Stimulated activated CD4-positive, alpha-beta T cell treated with anti-CD3 and anti-CD28 coated beads, Interleukin-15, amount 100 ng/mL, for 24 hours (primary cell): Measurements from ENCODE around the gene SLC10A7.

Source experiments
- DNase-seq: peaks from one replicate; pipeline ENCODE4 v3.0.0-alpha.2; 2020

Gene SLC10A7

DNA sequence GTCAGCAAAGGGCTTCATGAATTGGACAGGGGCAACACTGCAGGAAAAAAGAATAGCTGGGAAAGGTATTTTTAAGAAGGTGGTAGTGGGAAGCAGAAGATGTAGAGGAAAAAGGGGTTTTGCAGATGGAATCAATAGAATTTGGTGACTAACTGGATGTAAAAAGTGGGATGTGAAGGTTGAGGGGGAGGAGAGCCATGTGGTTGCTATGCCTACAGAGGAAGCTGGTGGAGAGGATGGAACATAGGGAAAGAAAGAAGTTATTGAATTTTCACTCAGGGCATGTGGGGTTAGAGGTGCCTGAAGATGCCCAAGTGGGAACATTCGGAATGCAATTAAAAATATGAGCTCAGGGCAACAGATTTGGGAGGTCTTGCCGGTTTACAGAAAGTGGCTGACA is 274.4 kb downstream of the SLC10A7 start:
- DNase-seq, result no peak

DNA sequence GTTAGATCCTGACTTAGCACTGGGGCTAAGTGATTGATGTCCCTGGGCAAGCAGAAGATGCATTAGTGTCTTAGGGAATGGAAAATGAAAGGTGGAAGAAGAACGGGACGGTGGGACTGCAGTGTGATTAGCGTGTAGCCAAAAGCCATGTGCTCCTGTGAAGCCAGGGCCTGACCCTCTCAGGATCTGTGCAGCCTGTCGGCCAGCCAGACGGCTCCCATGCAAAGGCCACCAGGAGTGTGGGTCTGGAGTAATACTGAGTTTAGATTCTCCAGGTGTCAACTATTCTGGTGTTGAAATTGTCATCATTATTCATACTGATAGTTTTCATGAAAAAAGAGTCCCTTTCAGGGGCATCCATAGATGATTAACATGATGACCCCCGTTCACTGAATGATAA is 275.4 kb downstream of the SLC10A7 start:
- DNase-seq, result no peak

DNA sequence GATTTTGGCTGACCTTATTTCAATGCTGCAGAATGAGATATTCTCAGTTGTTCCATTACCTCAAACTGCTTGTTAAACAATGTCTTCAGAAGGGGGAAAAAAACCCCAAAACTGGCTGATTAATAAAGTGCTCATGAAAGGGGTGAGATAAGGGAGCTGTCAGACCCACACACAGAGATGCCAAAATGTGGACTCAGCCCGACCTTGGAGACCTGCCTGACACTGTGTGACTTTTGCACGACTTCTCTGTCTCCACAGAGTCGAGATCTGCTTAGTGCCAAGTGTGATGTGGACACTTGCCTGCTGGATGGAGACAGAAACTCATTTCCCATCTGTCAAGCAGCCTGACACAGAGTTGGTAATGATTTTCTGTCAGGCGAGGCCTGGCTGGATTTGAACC is 275.9 kb downstream of the SLC10A7 start:
- peak; percentile 13 for DNase-seq

DNA sequence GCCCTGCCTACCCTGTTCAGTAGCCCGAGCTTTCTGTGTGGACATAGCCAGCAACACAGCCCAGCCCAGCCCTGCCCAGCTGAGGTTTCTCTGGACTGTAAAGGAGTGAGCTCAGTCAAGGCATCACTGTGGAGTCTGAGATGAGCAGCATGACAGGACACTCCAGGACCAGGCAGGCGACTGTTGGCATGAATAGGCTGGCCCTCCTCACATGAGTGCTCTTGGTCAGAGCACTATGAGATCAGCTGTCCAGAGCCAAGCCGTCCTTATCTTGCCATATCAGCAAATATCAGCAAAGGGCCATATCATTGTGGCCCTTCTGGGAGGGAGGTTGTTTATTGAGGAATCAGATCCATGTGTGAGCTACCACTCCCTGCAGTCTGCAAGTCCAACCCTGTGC is 276.5 kb downstream of the SLC10A7 start:
- no peak for DNase-seq

DNA sequence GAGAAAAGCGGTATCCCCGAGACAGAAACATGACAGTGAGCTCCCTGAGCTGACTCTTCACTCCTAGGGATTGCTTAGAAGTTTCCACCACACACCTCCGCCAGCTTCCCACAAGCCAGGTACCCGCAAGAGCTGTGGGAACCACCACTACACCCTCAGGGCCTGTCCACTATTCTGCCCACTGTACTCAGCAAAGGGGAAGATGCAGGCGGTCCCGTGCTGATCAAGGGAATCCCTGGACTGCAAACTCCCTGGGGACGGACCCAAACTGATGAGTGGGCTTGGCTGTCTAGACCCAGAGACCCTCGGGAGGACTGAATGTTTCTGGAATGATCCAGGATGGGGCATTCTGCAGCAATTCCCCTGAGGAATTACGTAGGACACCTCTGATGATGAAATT is 277.2 kb downstream of the SLC10A7 start:
- DNase-seq, result no peak

DNA sequence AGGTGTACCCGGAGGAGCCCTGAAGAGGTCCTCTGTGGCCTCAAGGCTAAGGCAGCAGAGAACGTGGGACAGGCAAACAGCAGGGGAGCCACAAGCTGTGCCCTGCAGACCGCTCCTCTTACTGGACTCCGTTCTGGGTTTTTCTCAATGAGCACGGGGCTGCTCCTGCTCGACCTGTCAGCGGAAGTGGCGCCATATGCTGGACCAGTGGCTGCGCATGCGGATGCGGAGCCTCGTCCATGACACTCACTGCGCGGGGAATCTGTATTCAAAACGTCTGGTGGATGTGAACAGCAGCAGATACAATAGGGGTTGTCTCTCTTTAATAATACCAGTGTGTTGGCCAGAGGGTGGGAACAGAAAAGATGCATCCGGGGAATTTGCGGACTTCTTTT is 277.9 kb downstream of the SLC10A7 start:
- no peak for DNase-seq

DNA sequence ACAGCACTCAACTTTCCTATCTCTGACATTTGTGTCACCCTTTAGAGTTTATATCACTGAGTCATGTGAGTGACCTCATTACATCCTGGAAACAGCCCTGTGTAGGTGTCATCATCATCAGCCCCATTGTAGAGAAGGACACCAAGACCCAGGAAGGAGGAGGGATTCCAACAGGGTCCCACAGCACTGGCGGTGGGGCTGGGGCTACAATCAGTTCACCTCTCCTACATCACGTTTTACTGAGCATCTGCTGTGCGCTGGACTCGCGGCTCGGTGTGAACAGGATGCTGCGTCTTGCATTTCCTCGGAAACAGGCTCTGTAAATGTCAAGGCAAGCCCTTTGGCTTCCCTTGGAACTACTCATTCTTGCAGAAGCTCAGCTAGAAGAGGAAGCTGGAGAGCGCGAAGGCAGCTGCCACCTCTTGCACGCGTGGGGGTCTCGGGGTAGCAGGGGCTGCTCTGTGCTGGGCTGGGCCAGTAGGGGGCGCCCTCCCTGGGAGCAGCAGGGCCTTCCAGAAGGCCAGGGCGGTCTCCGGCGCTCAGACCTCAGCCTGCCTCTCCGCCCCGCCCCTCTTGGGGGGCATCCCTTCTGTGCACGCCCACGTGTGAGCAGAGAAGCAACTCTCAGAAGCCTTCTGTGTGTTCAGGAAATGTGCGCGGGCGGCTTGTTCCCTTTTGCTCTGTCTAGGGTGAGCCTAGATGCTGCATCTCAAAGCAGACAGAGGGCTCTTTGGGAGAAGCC is 278.4 kb downstream of the SLC10A7 start:
- peak; percentile 82 for DNase-seq

DNA sequence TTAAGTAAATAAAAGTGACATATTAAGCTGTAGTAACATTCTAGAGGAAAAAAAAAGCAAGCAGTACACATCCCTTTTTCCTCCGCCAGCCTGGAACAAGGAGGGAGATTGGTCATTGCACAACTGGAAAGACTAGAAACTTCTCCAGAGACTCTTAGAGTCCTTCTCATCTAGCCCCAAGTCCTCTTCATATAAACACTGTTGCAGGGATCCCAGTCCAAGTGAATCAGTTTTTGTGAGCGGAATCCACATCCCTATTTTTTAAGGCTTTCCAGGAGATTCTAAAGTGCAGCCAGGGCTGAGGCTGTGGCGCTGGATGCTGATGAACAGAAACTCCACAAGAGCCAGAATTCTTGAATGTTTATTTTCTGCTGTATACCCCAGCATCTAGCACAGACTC is 283.6 kb downstream of the SLC10A7 start:
- DNase-seq, result no peak

DNA sequence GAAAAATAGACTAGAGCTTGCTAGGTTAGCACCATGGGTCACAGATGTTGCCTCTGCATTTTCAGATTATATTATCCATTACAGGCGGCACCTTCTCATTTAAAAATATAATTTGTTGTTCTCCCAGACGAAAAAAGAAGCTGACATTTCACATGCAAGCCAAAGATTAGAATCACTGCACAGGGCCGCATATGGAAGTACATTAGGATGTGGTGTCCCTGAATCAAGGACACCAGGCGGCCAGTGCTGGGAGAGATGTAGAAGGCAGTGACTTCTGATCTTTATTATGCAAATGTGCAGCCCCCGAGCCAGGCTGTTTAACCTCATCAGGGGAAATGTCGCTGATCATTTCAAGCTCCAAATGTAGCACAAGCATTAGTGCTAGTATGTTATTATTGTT is 284.6 kb downstream of the SLC10A7 start:
- DNase-seq, result no peak

DNA sequence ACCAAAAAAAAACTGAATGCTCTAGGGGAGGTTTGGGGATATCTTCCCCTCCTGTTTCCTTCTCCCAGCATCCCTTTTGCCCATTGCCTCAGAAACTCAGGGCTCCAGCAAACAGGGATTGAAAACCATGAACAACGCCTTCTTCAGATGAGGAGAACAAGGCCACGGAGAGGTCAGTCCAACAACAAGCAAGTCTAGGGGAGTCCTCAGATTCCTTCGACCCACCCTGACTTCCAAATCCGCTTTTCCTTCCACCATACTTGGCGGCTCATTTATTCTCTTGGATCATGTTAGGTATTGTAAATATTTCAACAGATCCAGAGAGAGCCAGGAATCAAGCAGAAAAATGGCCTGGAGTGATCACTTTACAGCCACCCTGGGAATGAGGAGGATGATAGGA is 285.5 kb downstream of the SLC10A7 start:
- DNase-seq, result no peak

DNA sequence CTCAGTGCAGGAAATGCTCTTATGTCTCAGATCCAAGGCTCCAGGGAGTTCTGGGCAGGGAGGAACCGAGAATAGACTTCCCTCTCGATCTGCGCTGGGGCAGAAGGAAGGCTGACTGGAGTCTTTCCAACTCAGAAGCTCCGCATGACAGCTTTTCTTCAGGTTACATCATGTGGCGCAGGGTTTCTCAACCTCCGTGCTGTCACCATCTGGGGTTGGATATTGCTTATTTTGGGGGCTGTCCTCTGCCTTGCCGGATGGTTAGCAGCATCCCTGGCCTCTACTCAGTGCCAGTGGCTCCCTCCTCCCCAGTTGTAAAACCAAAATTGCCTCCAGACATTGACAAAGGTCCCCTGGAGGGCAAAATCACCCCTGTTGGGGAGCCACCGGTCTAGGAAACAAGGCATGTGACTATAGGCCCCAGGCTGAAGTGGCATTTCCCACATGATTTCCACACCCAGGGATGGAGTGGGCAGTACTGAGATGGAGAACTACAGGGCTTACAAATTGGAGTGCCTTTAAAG is 286.0 kb downstream of the SLC10A7 start:
- no peak for DNase-seq

DNA sequence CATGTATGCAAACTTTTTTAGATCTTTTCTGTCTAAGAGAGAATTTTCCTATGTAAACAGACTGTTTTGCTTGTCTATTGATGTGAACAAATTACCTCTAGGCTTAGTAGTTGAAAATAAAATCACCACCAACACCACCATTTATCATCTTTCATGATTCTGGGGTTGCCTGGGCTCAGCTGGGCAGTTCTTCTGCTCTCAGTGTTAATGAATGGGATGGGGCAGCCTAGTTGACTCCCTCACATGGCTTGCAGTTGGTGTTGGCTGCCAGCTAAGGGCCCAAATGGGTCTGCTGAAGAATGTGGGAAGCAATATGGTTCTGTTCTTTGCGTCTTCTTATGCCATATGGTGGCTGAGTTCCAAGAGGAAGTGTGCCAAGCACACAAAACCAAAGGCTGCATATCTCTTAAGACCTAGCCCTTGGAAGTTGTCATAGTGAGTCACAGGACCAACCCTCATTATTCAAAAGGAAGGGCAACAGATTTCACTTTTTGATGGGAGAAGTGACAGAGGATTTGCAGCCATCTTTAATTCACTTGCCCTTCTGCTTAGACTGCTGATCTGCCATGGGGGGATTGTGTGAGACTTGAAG is 289.5 kb downstream of the SLC10A7 start:
- no peak for DNase-seq

DNA sequence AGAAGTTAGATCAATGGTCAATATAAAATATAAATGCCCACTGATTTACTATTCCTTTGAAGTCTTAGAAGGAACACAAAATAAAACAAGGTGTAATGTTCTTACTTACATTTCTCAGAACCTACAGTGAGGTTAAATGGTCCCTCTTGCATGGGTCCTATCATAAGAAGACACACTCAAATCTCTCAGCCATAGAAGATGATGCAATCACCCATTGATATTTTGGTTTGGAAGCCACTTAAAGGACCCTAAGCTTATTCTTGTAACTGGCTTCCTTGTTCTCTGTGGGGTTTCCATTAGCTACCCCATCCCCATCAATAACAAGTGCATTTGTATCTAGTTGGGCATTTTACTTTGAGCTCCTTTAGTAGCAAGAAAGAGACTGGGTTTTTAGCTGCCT is 292.3 kb downstream of the SLC10A7 start:
- DNase-seq, result no peak

DNA sequence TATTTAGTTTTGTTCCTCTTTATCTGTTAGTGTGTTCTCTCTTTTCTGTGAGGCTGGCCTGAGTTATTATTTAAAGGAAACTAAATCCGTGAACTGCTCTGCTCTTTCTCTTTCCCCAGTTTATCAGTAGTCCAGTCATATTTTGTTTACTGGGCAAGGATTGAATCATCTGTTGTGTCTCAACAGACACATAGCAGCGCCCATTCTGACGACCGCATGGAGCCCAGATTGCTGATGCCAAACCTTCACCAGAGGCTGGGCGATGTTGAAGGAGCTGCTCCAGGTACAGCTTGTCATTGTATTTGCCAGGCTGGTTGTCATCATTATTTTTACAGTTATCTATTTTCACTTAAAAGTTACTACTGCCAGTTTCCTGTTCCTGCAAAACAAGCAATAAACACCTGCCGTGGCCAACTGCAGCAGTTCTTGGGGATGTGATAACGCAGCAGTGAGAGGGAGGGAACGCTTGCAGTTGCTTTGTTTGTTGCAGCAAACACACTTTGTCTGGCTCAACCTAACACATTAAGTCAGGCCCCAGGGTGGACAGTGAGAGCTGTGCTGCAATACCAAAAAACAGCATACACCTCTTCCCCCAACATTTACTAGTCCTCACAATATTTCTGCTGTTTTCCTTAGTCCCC is 297.3 kb downstream of the SLC10A7 start:
- no peak for DNase-seq

DNA sequence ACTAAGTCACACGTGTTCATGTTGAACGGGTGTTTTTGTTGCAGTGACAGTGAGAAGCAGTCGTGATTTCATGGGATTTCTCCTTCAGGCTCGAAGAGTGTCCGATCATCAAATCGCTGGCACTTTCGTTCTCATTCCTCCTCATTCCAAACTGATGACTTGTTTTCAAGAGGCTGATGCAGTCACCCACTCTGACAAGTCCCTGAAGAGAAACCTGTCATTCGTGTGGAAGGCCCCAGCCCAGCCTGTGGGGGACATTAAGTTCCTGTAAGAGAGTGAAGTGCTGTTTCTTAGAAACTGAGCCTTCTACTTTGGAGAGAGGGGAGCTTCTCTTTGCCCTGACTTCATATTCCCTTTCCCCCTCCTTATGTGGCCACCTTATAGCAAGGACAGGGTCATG is 299.4 kb downstream of the SLC10A7 start:
- no peak for DNase-seq

DNA sequence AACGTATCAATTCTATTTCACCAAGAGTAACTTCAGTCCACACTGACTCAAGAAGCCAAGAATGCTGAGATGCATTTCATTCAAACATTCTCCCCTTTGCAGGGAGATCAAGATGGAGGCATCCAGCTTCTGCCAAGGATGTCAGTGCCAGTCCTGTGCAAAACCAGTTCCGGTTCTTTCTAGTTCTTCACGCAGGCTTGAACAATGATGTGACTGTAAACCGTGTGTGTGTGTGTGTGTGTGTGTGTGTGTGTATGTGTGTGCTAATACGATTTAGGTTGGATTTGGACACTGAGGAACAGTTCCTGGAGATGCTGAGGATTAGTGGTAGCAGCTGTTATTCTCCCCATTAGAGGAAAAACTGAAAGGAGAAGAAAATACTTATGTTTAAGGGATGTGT is 307.5 kb downstream of the SLC10A7 start, which contains the start of gene REELD1:
REELD1 (plus strand) TSS at position 301 of the 400 bp plus-strand sequence. CDS start 2,415 bp downstream, outside the sequence.
- DNase-seq, result no peak

DNA sequence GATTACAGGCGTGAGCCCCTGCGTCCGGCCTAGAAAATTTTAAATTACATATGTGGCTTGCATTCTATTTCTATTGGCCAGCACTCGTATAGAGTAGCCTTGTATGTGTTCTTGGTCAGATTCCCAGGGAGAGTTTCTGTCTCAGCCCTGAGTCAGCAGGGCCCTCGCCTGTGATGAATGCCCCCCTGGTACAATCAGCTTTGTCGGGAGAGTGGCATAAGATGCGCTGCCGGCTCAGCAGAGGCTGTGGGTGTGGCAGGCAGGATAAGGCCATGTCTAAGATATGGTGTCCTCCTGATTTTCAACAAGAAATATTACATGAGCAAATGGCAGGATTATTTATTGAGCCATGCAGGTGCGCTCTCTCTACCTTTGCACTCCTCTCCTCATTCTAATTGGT is 309.0 kb downstream of the SLC10A7 start:
- no peak for DNase-seq

DNA sequence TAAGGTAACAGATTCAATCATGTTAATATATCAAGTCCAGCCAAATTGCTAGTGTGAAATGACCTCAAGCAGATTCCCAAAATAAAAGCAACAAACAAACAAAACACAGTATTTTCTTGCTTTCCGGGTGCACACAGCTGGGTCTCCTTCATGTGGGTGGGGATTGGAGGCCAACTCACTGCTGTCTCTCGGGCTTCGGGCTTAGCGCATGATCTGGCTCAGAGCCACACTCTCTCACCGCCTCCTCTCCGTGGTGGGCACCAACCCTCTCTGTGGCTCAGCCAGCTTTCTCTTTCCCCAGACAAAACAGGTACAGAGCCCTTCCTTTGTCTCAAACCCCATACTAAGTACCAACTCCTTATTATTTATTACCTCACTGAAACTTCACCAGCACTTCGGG is 310.3 kb downstream of the SLC10A7 start:
- DNase-seq, result no peak

DNA sequence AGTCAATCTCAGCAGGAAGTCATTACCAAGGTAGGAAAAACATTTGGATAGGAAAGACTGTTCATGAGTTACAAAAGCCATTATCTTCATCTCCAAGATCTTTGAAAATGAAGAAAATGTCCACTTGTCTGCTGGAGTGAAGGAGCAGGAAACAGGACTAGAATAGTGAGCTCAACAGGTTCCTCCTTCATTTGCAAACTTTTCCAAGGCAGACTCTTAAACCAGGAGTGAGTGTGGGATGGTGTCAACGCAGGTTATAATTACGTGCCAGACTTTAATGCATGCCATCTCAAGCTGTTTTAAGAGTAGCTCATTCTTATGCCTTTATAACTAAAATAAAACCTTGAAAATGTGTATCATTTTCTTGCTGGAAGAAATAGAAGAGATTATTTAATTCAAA is 310.9 kb downstream of the SLC10A7 start:
- DNase-seq, result no peak

DNA sequence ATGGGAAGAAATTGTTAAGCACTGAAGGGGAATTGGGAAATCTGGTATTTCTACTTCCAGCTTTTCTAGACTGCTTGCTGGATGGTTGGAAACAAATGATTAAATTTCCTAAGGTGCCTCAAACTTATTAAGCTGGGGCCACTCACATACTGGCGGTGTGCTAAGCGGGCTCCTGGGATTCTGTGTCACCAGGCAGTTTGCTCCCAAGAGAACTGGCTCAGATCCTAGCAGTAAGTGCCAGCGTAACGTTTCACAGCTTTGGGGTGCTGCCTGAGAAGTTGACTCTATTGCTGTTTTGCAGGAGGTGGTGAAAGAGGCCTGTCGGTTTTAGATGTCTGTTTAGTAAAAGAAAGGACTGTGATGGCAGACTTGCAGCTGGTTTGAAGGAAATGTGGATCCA is 314.3 kb downstream of the SLC10A7 start:
- no peak for DNase-seq
